ENCODE data around the gene C1QTNF8. TPM values are rescaled to one million over a fixed set of nuclear protein-coding genes. Genes with fewer than 3 reads are reported as not detected.

Gene C1QTNF8
- total and polyA plus RNA-seq, 2 donors (not counting 1 experiment from before 2014, with no cell fraction given): not detected

- 90% methylated on average over 35 of the region's 35 CpGs for WGBS (ENCODE audit: insufficient coverage)
Observed at GRCh38 chr16:1131378-1131994, 35.4 kb upstream of the C1QTNF8 start.

GRCh38 chr16:1130382-1130781 lies 34.3 kb upstream of the C1QTNF8 start:
- no peaks in the 10 kb centered on the region for H3K27me3 ChIP-seq (replicated peaks in 1 of 4; ENCODE audit: control extremely low read depth in 1 of 4, control insufficient read depth in 3 of 4, insufficient read depth in 4 of 4, low read length in 3 of 4)
- H3K27ac ChIP-seq (ENCODE audit: low read length in 2 of 2): no peak overlapping the region
- H3K9me3 Mint-ChIP-seq (ENCODE audit: insufficient read depth): no peaks in the 10 kb centered on the region
- POLR2A ChIA-PET: no interaction called here
- no peaks in the 10 kb centered on the region for H3K79me2 ChIP-seq (ENCODE audit: control insufficient read depth, insufficient read depth, low read length)
- H3K9me3 ChIP-seq (ENCODE audit: control extremely low read depth in 1 of 3, control insufficient read depth in 2 of 3, insufficient read depth in 1 of 3, low read length in 2 of 3): peaks cover 0 to 5% (median 0%) of the 10 kb centered on the region in 3 donors
- no peaks in the 10 kb centered on the region for H3K4me1 Mint-ChIP-seq
- TF ChIP-seq EZH2 (IDR thresholded peaks at IDR 0.05; ENCODE audit: borderline replicate concordance, insufficient read depth, low read depth, low read length, poor library complexity, severe bottlenecking): no peak
- TF ChIP-seq CTCF (IDR thresholded peaks at IDR 0.05): no peak
- H3K4me3 ChIP-seq (ENCODE audit: control extremely low read depth in 1 of 5, extremely low read depth in 1 of 5, insufficient read depth in 1 of 5, low read depth in 2 of 5, low read length in 4 of 5): no peak overlapping the region
- no peak overlapping the region for H3K27ac Mint-ChIP-seq
- CTCF ChIA-PET: no interaction called here
- no peaks in the 10 kb centered on the region for H3K4me1 ChIP-seq (ENCODE audit: control insufficient read depth in 2 of 2, insufficient read depth in 2 of 2, low read length in 2 of 2)
- intact Hi-C loops (cut with micrococcal nuclease): no loop called here
- no peak overlapping the region for H2AFZ ChIP-seq (ENCODE audit: insufficient read depth, low read depth, low read length, poor library complexity, severe bottlenecking)
- no peaks in the 10 kb centered on the region for H3K36me3 ChIP-seq (replicated peaks in 1 of 2; ENCODE audit: control extremely low read depth in 1 of 2, control insufficient read depth in 1 of 2, extremely low read depth in 1 of 2, insufficient read depth in 2 of 2, low read length in 1 of 2)
- WGBS (ENCODE audit: insufficient coverage): 82% methylated on average over 5 of the region's 8 CpGs
- ATAC-seq (ENCODE audit: low read depth) (no peak), DNase-seq (no peak)
- H3K9ac ChIP-seq (ENCODE audit: low read length): no peak overlapping the region
- no peaks in the 10 kb centered on the region for H4K20me1 ChIP-seq (ENCODE audit: control insufficient read depth, insufficient read depth, low read length, poor library complexity, severe bottlenecking)
- H3K4me2 ChIP-seq (replicated peaks; ENCODE audit: low read depth, low read length, poor library complexity, severe bottlenecking): no peak overlapping the region
- peaks cover 3% of the 10 kb centered on the region for H3K27me3 Mint-ChIP-seq
- H3K4me3 Mint-ChIP-seq: no peak overlapping the region

More at GRCh38 chr16:1131378-1131994, 35.4 kb upstream of the C1QTNF8 start:
- Histone ChIP-seq H4K20me1 (ENCODE audit: control insufficient read depth, insufficient read depth, low read length, poor library complexity, severe bottlenecking) (no peaks in the 10 kb centered on the region), H3K36me3 (replicated peaks in 1 of 2; ENCODE audit: control extremely low read depth in 1 of 2, control insufficient read depth in 1 of 2, extremely low read depth in 1 of 2, insufficient read depth in 2 of 2, low read length in 1 of 2) (no peaks in the 10 kb centered on the region), H3K4me1 (ENCODE audit: control insufficient read depth in 2 of 2, insufficient read depth in 2 of 2, low read length in 2 of 2) (no peaks in the 10 kb centered on the region), H2AFZ (ENCODE audit: insufficient read depth, low read depth, low read length, poor library complexity, severe bottlenecking) (no peak overlapping the region), H3K4me2 (replicated peaks; ENCODE audit: low read depth, low read length, poor library complexity, severe bottlenecking) (no peak overlapping the region), H3K9me3 (ENCODE audit: control extremely low read depth in 1 of 3, control insufficient read depth in 2 of 3, insufficient read depth in 1 of 3, low read length in 2 of 3) (peaks cover 0 to 5% (median 0%) of the 10 kb centered on the region in 3 donors), H3K79me2 (ENCODE audit: control insufficient read depth, insufficient read depth, low read length) (no peaks in the 10 kb centered on the region), H3K4me3 (ENCODE audit: control extremely low read depth in 1 of 5, extremely low read depth in 1 of 5, insufficient read depth in 1 of 5, low read depth in 2 of 5, low read length in 4 of 5) (no peak overlapping the region), H3K27ac (ENCODE audit: low read length in 2 of 2) (no peak overlapping the region), H3K9ac (ENCODE audit: low read length) (no peak overlapping the region), H3K27me3 (replicated peaks in 1 of 4; ENCODE audit: control extremely low read depth in 1 of 4, control insufficient read depth in 3 of 4, insufficient read depth in 4 of 4, low read length in 3 of 4) (no peaks in the 10 kb centered on the region)
- POLR2A ChIA-PET: no interaction called here
- CTCF ChIA-PET: no interaction called here
- Mint-ChIP-seq H3K4me3 (no peak overlapping the region), H3K27me3 (peaks cover 3% of the 10 kb centered on the region), H3K4me1 (no peaks in the 10 kb centered on the region), H3K9me3 (ENCODE audit: insufficient read depth) (no peaks in the 10 kb centered on the region), H3K27ac (no peak overlapping the region)
- intact Hi-C loops (cut with micrococcal nuclease): no loop called here
- DNase-seq: no peak
- TF ChIP-seq EZH2 (IDR thresholded peaks at IDR 0.05; ENCODE audit: borderline replicate concordance, insufficient read depth, low read depth, low read length, poor library complexity, severe bottlenecking): no peak
- TF ChIP-seq CTCF (IDR thresholded peaks at IDR 0.05): no peak
- ATAC-seq (ENCODE audit: low read depth): no peak

Measured in B cell (primary cell).